Smooth muscle cell (in vitro differentiated cells): Measurements from ENCODE around the gene ZNF358. TPM values are rescaled to one million over a fixed set of nuclear protein-coding genes. Genes with fewer than 3 reads are reported as not detected.

ENCODE experiments used
- DNase-seq: peaks from one replicate; lab custom pipeline; 2025; ENCODE audit not compliant: unreplicated experiment; lab: John Stamatoyannopoulos, UW
- H2AFZ ChIP-seq: fragments of 200-600 bp; sonication (generic); 2 replicates; pipeline ENCODE4 v1.6.0; 2016; ENCODE audit warnings: antibody characterized with exemption, low read depth, mild to moderate bottlenecking
- H3F3A ChIP-seq: fragments of 200-600 bp; sonication (generic); 2 replicates; pipeline ENCODE4 v1.6.0; 2017; ENCODE audit warnings: antibody characterized with exemption, low read depth
- H3K27ac ChIP-seq: fragments of 200-600 bp; sonication (generic); 2 replicates; pipeline ENCODE4 v1.5.1; 2016; ENCODE audit warnings: low read depth, mild to moderate bottlenecking
- H3K27me3 ChIP-seq: fragments of 200-600 bp; sonication (generic); 2 replicates; pipeline ENCODE4 v1.6.1; 2016; ENCODE audit warnings: low read depth, mild to moderate bottlenecking
- H3K36me3 ChIP-seq: fragments of 200-600 bp; sonication (generic); 2 replicates; pipeline ENCODE4 v1.5.1; 2016; ENCODE audit warnings: low read depth
- H3K4me1 ChIP-seq: fragments of 200-600 bp; sonication (generic); 2 replicates; pipeline ENCODE4 v1.5.1; 2016; ENCODE audit warnings: low read depth
- H3K4me2 ChIP-seq: fragments of 200-600 bp; sonication (generic); 2 replicates; pipeline ENCODE4 v1.6.0; 2016; ENCODE audit warnings: mild to moderate bottlenecking
- H3K4me3 ChIP-seq: fragments of 200-600 bp; sonication (generic); 2 replicates; pipeline ENCODE4 v1.5.1; 2016; ENCODE audit warnings: mild to moderate bottlenecking
- H3K79me2 ChIP-seq: fragments of 200-600 bp; sonication (generic); 2 replicates; pipeline ENCODE4 v1.6.0; 2016; ENCODE audit warnings: low read depth, mild to moderate bottlenecking
- H3K9ac ChIP-seq: fragments of 200-600 bp; sonication (generic); 2 replicates; pipeline ENCODE4 v1.6.0; 2016; ENCODE audit warnings: low read depth
- H3K9me3 ChIP-seq: fragments of 200-600 bp; sonication (generic); replicated peaks from 2 replicates; pipeline ENCODE4 v1.5.1; 2016; ENCODE audit warnings: low read depth
- H4K20me1 ChIP-seq: fragments of 200-600 bp; sonication (generic); 2 replicates; pipeline ENCODE4 v1.6.0; 2016; ENCODE audit warnings: low read depth
- CTCF ChIP-seq: fragments of 200-600 bp; sonication (generic); IDR thresholded peaks from 2 replicates; pipeline ENCODE4 v1.5.1; 2017; ENCODE audit warnings: borderline replicate concordance, mild to moderate bottlenecking, antibody characterized with exemption; ENCODE audit not compliant: insufficient read depth, poor library complexity, severe bottlenecking
- WGBS: methylation state at CpG from one replicate; pipeline ENCODE4 v1.1.7; 2016; ENCODE audit warnings: low lambda C conversion rate; 5-methylcytosine and 5-hydroxymethylcytosine counted together
- polyA plus RNA-seq: library from polyadenylated mRNA; unstranded; fragments of >200 nt; fragmentation: Nextera tagmentation; extraction: Ambion mirVana; gene quantifications from 2 replicates; pipeline ENCODE4 v1.2.1, GENCODE V29; 2016
- total RNA-seq: library from RNA; depleted of rRNA; stranded (reverse); fragments of >200 nt; gene quantifications from 2 replicates; pipeline ENCODE4 v1.2.3, GENCODE V29; 2014

Gene ZNF358
- total and polyA plus RNA-seq, 2 experiments from 2014 or later: 40.8 to 67.2 TPM

GRCh38 chr19:7516333-7516732 is 430 bp downstream of the ZNF358 start:
- Histone ChIP-seq H3K4me1 (peaks cover 8% of the 10 kb centered on the region), H4K20me1 (no peaks in the 10 kb centered on the region), H3K4me2 (peak overlapping the region; percentile 98), H3K9me3 (no peaks in the 10 kb centered on the region), H3K27ac (peak overlapping the region; percentile 31), H3K9ac (peak overlapping the region; percentile 93), H3K36me3 (no peaks in the 10 kb centered on the region), H3F3A (peaks cover 11% of the 10 kb centered on the region), H2AFZ (peak overlapping the region; percentile 37), H3K27me3 (no peaks in the 10 kb centered on the region), H3K4me3 (peak overlapping the region; percentile 83), H3K79me2 (no peaks in the 10 kb centered on the region)
- TF ChIP-seq CTCF: no peak
- no peak for DNase-seq
- 0% methylated on average over 1 of the region's 28 CpGs for WGBS

DNA sequence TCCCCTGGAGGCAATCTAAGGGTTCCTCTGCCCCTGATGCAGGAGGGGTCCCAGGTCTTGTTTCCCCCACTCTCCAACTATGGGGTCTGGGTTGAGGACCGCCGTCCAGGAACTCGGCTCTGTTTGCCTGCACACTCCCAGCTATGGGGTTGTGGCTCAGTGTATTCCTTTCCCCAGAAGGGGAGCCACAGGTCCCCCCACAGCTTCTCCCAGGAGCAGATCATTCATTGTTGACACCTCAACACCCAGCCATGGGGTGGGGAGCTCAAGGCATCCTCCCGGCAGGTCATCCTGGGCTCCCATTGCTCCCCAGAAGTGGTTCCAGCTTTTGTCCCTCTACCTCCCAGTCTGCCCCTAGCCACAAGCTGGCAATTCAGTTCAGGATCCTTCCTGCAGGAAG is 975 bp downstream of the ZNF358 start:
- H2AFZ ChIP-seq: no peak overlapping the region
- H4K20me1 ChIP-seq: no peaks in the 10 kb centered on the region
- peaks cover 8% of the 10 kb centered on the region for H3K4me1 ChIP-seq
- peak overlapping the region; percentile 93 for H3K9ac ChIP-seq
- peaks cover 11% of the 10 kb centered on the region for H3F3A ChIP-seq
- no peak for TF ChIP-seq CTCF
- H3K27me3 ChIP-seq: no peaks in the 10 kb centered on the region
- no peaks in the 10 kb centered on the region for H3K79me2 ChIP-seq
- WGBS: 70% methylated on average over 4 of the region's 4 CpGs
- H3K4me2 ChIP-seq: peak overlapping the region; percentile 98
- DNase-seq: no peak
- H3K9me3 ChIP-seq: no peaks in the 10 kb centered on the region
- peak overlapping the region; percentile 31 for H3K27ac ChIP-seq
- H3K36me3 ChIP-seq: no peaks in the 10 kb centered on the region
- H3K4me3 ChIP-seq: peak overlapping the region; percentile 83

DNA sequence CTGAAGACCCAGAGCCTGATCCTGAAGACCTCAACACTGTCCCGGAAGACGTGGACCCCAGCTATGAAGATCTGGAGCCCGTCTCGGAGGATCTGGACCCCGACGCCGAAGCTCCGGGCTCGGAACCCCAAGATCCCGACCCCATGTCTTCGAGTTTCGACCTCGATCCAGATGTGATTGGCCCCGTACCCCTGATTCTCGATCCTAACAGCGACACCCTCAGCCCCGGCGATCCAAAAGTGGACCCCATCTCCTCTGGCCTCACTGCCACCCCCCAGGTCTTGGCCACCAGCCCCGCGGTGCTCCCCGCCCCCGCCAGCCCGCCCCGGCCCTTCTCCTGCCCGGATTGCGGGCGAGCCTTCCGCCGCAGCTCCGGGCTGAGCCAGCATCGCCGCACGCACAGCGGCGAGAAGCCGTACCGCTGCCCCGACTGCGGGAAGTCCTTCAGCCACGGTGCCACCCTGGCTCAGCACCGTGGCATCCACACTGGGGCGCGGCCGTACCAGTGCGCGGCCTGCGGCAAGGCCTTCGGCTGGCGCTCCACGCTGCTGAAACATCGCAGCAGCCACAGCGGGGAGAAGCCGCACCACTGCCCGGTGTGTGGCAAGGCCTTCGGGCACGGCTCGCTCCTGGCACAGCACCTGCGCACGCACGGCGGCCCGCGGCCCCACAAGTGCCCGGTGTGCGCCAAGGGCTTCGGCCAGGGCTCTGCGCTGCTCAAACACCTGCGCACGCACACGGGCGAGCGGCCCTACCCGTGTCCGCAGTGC is 3.6 kb downstream of the ZNF358 start:
- TF ChIP-seq CTCF: no peak
- over 99% methylated on average over 50 of the region's 74 CpGs for WGBS

More for the DNA sequence above, 3.6 kb downstream of the ZNF358 start:
- Histone ChIP-seq H3K27me3 (no peaks in the 10 kb centered on the region), H3K4me1 (peaks cover 15% of the 10 kb centered on the region), H3K4me3 (no peak overlapping the region), H3K79me2 (no peaks in the 10 kb centered on the region), H4K20me1 (no peaks in the 10 kb centered on the region), H3K27ac (no peak overlapping the region), H2AFZ (no peak overlapping the region), H3K36me3 (no peaks in the 10 kb centered on the region), H3K9ac (no peak overlapping the region), H3K9me3 (no peaks in the 10 kb centered on the region), H3F3A (peaks cover 6% of the 10 kb centered on the region), H3K4me2 (no peak overlapping the region)
- DNase-seq: no peak
